ENCODE results near the gene XRCC4. TPM values are rescaled to one million over a fixed set of nuclear protein-coding genes. Genes with fewer than 3 reads are reported as not detected.

Gene XRCC4
- total and polyA plus RNA-seq, 2 of the 8 experiments (the other 6 are each of a cell fraction or from before 2014, with no cell fraction given), result 3.0 to 8.3 TPM

GRCh38 chr5:83253720-83254119 lies 176.4 kb downstream of the XRCC4 start:
- Histone ChIP-seq H3K23ac (ENCODE audit: insufficient read length) (no peak overlapping the region), H3K4me3 (ENCODE audit: extremely low read depth in 1 of 4, insufficient read depth in 2 of 4, low read depth in 3 of 4, low read length in 4 of 4) (no peak overlapping the region), H3K27ac (ENCODE audit: low read depth, low read length) (no peak overlapping the region), H3K4ac (replicated peaks; ENCODE audit: insufficient read length, low read depth, low read length) (no peak overlapping the region), H2BK5ac (ENCODE audit: low read depth, low read length) (no peak overlapping the region), H3K9me3 (ENCODE audit: insufficient read depth in 2 of 2, low read depth in 1 of 2, low read length in 1 of 2) (no peaks in the 10 kb centered on the region), H4K8ac (ENCODE audit: extremely low read depth, insufficient read depth, low read length) (no peak overlapping the region), H2BK12ac (ENCODE audit: low read depth, low read length) (no peak overlapping the region), H3K27me3 (replicated peaks in 1 of 4; ENCODE audit: control insufficient read depth in 3 of 4, extremely low read depth in 1 of 4, insufficient read depth in 3 of 4, low read length in 3 of 4) (no peaks in the 10 kb centered on the region), H3K14ac (ENCODE audit: insufficient read length) (no peak overlapping the region), H3K18ac (ENCODE audit: extremely low read depth, low read length) (no peak overlapping the region), H3K9ac (replicated peaks in 1 of 4; ENCODE audit: extremely low read depth in 1 of 4, low read depth in 3 of 4, low read length in 3 of 4) (no peak overlapping the region), H4K20me1 (replicated peaks in 1 of 2; ENCODE audit: control insufficient read depth in 1 of 2, insufficient read depth in 2 of 2, low read length in 2 of 2) (no peaks in the 10 kb centered on the region), H3K36me3 (ENCODE audit: control insufficient read depth in 2 of 4, insufficient read depth in 4 of 4, low read length in 3 of 4) (no peaks in the 10 kb centered on the region), H2BK120ac (replicated peaks; ENCODE audit: low read depth, low read length) (no peak overlapping the region), H2AK5ac (ENCODE audit: low read depth, low read length) (no peak overlapping the region), H2BK15ac (ENCODE audit: low read length) (no peak overlapping the region), H3K4me1 (replicated peaks in 1 of 4; ENCODE audit: control insufficient read depth in 3 of 4, insufficient read depth in 4 of 4, low read length in 3 of 4) (no peaks in the 10 kb centered on the region; a peak in 1 of 7 replicates), H3K23me2 (ENCODE audit: low read depth, low read length) (no peaks in the 10 kb centered on the region), H2AFZ (ENCODE audit: low read length) (no peak overlapping the region), H4K5ac (ENCODE audit: insufficient read length, low read depth, low read length) (no peak overlapping the region), H4K91ac (replicated peaks; ENCODE audit: insufficient read length, low read length) (no peak overlapping the region), H3K79me1 (ENCODE audit: low read depth, low read length) (no peaks in the 10 kb centered on the region), H3K56ac (replicated peaks; ENCODE audit: insufficient read length, low read depth, low read length) (no peak overlapping the region), H3K4me2 (ENCODE audit: insufficient read depth in 1 of 2, low read depth in 2 of 2, low read length in 2 of 2) (no peak overlapping the region), H2BK20ac (ENCODE audit: low read length) (no peak overlapping the region), H3K79me2 (ENCODE audit: control insufficient read depth in 1 of 2, insufficient read depth in 2 of 2, low read length in 2 of 2) (no peaks in the 10 kb centered on the region)
- POLR2A ChIA-PET (ENCODE audit: partially characterized antibody), result no interaction called here
- CTCF ChIA-PET (ENCODE audit: partially characterized antibody), result interaction anchor here (0.9 kb wide), 1 partner anchor 19 kb away, joined by 4 read pairs; no protein-coding TSS in a partner anchor
- FAIRE-seq (no peak), DNase-seq (ENCODE audit: low read depth in 1 of 2, low spot score in 2 of 2) (no peak)
- 82% methylated on average over 2 of the region's 2 CpGs; no CpG with 5 or more reads in 1 of the 2 experiments for WGBS, 2 experiments (ENCODE audit: extremely low coverage in 1 of 2, insufficient coverage in 1 of 2, insufficient read length in 1 of 2, insufficient replicate concordance in 2 of 2, low coverage in 1 of 2, low lambda C conversion rate in 2 of 2, missing lambda C conversion rate in 1 of 2)
- TF ChIP-seq TAF1 (IDR thresholded peaks at IDR 0.05; ENCODE audit: low read depth, low read length) (no peak), CTCF (IDR thresholded peaks at IDR 0.05; ENCODE audit: control extremely low read depth in 1 of 3, insufficient read depth in 1 of 3, low read depth in 1 of 3, low read length in 3 of 3) (no peak), CHD1 (IDR thresholded peaks at IDR 0.05; ENCODE audit: low read depth, low read length) (no peak), SP1 (IDR thresholded peaks at IDR 0.05; ENCODE audit: low read depth, low read length) (no peak), RXRA (IDR thresholded peaks at IDR 0.05; ENCODE audit: insufficient read depth, low read depth, low read length) (no peak), BCL11A (IDR thresholded peaks at IDR 0.05; ENCODE audit: low read depth in 2 of 2, low read length in 2 of 2) (no peak), KDM5A (IDR thresholded peaks at IDR 0.05; ENCODE audit: low read length) (no peak), CEBPB (IDR thresholded peaks at IDR 0.05; ENCODE audit: low read depth, low read length) (no peak), PHF8 (conservative IDR thresholded peaks at IDR 0.05; ENCODE audit: low read depth, low read length) (no peak), FOSL1 (IDR thresholded peaks at IDR 0.05; ENCODE audit: insufficient read depth, low read depth, low read length) (no peak), TAF7 (optimal IDR thresholded peaks at IDR 0.05; ENCODE audit: borderline replicate concordance, low read depth, low read length) (no peak), POLR2AphosphoS5 (IDR thresholded peaks at IDR 0.05; ENCODE audit: low read depth, low read length) (no peak)
